GM19467 (cell line): ENCODE data around the gene NR1H4.
"Not testable (repeated sequence)": the region's sequence is repeated elsewhere in the genome, so short reads cannot be mapped to it uniquely, and the experiment has no call there.

ENCODE experiments used
- ATAC-seq: cut with Tn5 transposase; IDR thresholded peaks from one replicate; pipeline ENCODE4 v1.9.1; 2021; ENCODE audit warnings: mild to moderate bottlenecking, moderate library complexity; ENCODE audit not compliant: unreplicated experiment

The NR1H4 gene

DNA sequence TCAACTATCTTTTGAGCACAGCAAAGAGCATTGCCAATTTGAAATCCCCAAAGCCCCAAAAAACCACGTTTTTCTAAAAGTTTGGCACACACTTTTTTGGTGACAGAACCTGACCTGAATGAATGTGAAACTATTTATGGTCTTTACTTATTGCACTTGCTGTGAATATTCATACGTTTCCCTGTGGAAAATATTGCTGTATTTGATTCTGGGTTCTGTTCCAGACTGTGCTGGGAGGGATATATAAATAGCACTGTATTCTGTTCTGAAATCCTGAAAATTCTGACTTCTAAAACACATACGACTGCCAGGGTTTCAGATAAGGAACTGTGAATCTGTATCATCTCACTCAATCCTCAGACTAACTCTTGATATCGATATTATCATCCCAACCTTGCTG lies 35.1 kb downstream of the NR1H4 start:
- no peak for ATAC-seq

DNA sequence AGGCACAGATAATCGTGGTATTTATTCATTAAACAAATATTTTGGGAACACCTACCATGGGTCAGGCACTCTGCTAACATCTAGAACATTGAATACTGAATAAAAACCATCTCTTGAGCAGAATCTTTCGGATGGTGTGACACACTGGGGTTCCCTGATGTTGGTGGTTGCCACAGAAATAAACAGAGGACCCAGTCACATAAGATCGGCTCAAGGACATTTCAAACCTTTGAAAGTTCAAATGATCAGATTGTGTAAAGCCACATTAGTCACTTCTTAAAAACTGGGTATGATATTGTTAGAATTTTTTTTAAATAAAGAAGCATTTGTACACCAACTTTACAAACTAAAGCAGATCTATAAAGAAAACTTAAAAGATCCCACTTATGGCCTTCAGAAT lies 39.0 kb downstream of the NR1H4 start:
- no peak for ATAC-seq

DNA sequence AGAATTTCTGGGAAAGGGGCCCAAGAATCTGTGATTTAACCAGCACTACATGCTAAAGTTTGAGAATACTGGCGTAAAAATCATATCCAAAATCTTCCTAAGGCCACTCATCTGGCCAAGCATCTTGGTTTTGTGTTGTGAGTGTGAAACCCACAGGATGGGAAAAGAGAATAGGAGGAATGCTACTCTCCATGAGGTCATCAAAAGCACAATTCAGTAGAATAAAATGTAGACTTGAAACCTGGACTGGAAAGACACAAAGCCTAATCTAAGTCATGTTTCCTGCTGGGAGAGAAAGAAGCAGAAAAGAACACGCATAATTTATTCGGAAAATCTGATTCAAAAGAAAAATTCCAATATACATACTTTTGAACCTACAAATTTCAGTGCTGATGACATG lies 42.3 kb downstream of the NR1H4 start:
- ATAC-seq: no peak

DNA sequence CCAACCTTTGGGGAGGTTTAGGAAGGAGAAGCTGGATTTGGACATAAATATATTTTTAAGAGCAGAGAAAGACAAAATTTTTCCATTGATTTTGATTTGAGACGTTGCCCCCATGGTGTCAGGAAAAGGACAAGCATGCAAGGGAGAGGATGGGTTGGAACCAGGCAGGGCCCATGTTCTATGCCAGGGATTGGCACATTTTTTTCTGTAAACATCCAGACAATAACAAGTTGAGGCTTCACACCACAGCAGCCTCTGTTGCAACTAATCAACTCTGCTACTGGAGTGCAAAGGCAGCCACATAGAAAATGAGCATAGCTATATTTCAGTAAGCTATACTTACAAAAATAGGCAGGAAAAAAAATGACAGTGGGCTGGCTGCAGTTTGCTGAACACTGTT lies 44.7 kb downstream of the NR1H4 start:
- no peak for ATAC-seq

DNA sequence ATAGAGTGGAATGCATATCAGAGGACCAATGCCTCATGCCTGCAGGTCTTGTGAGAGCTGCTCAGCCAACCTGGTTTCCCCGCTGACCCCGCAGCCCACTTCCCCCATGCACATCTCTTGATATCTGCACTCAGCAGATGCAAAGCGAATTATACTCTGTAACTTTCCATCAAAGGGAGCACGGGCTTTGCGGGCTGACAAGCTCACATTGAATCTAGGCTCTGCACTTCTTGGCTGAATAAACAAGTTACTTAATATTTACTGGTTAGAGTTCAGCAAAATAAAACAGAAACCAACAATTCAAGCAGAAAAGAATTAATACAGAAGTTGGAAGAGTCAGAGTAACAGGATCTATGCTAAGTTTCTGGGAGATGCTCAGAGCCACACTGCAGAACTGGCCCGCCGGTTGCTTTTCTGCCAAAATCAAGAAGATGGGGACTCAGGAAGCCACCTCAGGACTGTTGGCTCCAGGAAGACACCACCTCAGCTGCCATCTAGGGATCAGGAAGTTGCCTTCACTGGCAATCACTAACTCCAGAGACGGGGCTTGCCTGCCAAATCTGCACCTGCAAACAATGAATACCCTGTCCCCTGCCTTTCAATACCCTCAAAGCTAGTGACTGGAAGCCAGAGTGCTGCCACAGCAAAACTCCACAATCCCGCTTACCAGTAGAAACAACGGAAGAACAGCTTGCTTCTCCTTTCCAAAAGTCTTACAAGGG lies 46.5 kb downstream of the NR1H4 start:
- ATAC-seq: no peak

- no peak for ATAC-seq
Observed at GRCh38 chr12:100521958-100522357, 48.3 kb downstream of the NR1H4 start.

DNA sequence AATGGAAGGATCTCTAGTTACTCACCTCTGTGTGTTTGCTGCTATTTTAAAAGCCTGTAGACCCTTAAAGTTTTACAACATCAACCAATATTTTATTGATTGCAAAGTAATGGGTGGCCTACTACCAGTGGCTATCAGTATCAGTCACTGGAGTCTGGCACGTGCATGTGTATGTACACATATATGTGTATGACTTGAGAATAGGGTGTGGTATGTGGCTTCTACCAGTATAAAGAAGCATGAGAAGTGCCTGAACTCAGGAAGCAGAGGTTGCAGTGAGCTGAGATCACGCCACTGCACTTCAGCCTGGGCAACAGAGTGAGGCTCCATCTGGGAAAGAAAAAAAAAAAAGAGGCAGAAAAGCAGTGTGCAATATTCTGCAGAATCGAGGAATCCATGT lies 54.4 kb downstream of the NR1H4 start:
- no peak for ATAC-seq

- ATAC-seq: no peak
Observed at GRCh38 chr12:100528471-100529127, 54.9 kb downstream of the NR1H4 start.

GRCh38 chr12:100529756-100530350 lies 56.2 kb downstream of the NR1H4 start:
- ATAC-seq: no peak

GRCh38 chr12:100533376-100533775 lies 59.7 kb downstream of the NR1H4 start:
- no peak for ATAC-seq

DNA sequence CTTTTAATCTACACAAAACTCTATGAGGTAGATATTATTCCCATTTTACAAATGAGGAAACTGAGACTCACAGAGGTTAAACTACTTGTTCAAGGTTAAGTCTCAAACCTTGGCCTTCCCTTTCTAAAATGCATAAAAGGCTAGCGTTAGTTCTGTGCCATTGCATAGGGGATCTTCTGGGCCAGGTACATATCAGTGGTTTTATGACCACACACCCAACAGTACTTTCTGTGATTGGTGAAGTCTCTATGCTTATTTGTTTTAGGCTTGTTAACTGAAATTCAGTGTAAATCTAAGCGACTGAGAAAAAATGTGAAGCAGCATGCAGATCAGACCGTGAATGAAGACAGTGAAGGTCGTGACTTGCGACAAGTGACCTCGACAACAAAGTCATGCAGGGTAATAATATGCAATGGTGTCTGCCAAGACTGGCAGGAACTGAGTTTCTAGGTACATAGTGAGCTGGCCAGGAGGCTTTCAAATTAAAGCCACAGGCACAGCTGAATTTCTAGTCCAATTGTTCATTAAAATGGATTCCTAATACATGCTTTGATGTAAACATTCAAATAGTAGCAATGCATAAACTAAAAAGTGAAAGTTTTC lies 61.1 kb downstream of the NR1H4 start:
- no peak for ATAC-seq

DNA sequence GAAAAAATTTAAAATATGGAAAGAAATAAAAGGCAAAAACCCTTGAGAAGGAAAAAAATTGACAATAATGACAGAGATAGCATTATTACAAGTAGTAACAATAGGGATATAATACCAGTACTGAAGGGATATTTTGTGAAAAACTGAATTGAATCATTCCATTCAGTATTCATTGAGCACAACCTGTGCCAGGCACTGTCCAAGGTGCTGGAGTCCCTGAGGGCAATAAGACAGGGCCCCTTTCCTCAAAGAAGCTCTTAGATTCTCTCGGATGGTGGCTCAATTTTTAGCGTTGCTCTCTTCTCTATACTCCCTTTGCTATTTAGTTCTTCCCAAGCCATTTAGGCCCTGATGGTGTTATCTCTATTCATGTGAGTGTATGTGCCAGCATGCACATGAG lies 65.5 kb downstream of the NR1H4 start:
- no peak for ATAC-seq

GRCh38 chr12:100544165-100544564 lies 70.5 kb downstream of the NR1H4 start:
- no peak for ATAC-seq

- no peak for ATAC-seq
Observed at GRCh38 chr12:100545092-100545491, 71.4 kb downstream of the NR1H4 start.

GRCh38 chr12:100553936-100554335 lies 80.3 kb downstream of the NR1H4 start:
- no peak for ATAC-seq

GRCh38 chr12:100554608-100555077 lies 81.0 kb downstream of the NR1H4 start:
- ATAC-seq: no peak

- no peak for ATAC-seq
Observed at GRCh38 chr12:100555722-100556121, 82.1 kb downstream of the NR1H4 start.

DNA sequence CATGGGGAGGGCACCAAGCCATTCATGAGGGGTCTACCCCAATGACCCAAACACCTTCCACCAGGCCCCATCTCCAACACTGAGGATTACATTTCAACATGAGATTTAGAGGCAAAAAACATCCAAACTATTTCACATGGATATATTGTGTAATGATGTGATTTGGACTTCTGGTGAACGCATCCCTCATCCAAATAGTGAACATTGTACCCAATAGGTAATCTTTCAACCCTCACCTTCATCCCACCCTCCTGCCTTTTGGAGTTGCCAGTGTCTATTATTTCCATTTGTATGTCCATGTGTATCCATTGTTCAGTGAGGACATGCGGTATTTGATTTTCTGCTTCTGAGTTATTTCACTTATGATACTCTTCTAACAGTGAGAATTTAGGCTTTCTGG lies 83.7 kb downstream of the NR1H4 start:
- no peak for ATAC-seq

DNA sequence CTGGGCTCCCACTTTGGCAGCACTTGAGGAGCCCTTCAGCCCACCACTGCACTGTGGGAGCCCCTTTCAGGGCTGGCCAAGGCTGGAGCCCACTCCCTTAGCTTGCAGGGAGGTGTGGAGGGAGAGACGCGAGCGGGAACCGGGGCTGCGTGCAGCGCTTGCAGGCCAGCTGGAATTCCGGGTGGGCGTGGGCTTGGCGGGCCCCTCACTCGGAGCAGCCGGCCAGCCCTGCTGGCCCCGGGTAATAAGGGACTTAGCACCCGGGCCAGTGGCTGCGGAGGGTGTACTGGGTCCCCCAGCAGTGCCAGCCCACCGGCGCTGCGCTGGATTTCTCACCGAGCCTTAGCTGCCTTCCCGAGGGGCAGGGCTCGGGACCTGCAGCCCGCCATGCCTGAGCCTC lies 85.6 kb downstream of the NR1H4 start:
- ATAC-seq: not testable (repeated sequence)

GRCh38 chr12:100564090-100564489 lies 90.4 kb downstream of the NR1H4 start:
- ATAC-seq: no peak

GRCh38 chr12:100564905-100565467 lies 91.3 kb downstream of the NR1H4 start:
- ATAC-seq: no peak
